GM23248 (cell line): Measurements from ENCODE around the gene ADAMTS18. TPM values are rescaled to one million over a fixed set of nuclear protein-coding genes. Genes with fewer than 3 reads are reported as not detected.

ENCODE experiments used
- DNase-seq: peaks from one replicate; pipeline ENCODE4 v3.0.0-alpha.2; 2015
- H2AFZ ChIP-seq: fragments of 200-600 bp; sonication (generic); 2 replicates; pipeline ENCODE4 v1.6.1; 2016; ENCODE audit warnings: antibody characterized with exemption
- H3F3A ChIP-seq: fragments of 200-600 bp; sonication (generic); 2 replicates; pipeline ENCODE4 v1.6.1; 2016; ENCODE audit warnings: mild to moderate bottlenecking, antibody characterized with exemption, mixed run types; ENCODE audit not compliant: insufficient read depth
- H3K27ac ChIP-seq: fragments of 200-600 bp; sonication (generic); 2 replicates; pipeline ENCODE4 v1.5.1; 2016; ENCODE audit warnings: mild to moderate bottlenecking
- H3K27me3 ChIP-seq: fragments of 200-600 bp; sonication (generic); replicated peaks from 2 replicates; pipeline ENCODE4 v1.6.1; 2016; ENCODE audit warnings: mild to moderate bottlenecking; ENCODE audit not compliant: insufficient read depth
- H3K36me3 ChIP-seq: fragments of 200-600 bp; sonication (generic); 2 replicates; pipeline ENCODE4 v1.6.1; 2016; ENCODE audit warnings: low read depth, mild to moderate bottlenecking
- H3K4me1 ChIP-seq: fragments of 200-600 bp; sonication (generic); 2 replicates; pipeline ENCODE4 v1.6.1; 2016; ENCODE audit warnings: mild to moderate bottlenecking; ENCODE audit not compliant: insufficient read depth
- H3K4me2 ChIP-seq: fragments of 200-600 bp; sonication (generic); one replicate; pipeline ENCODE4 v1.6.1; 2016; ENCODE audit warnings: mild to moderate bottlenecking; ENCODE audit not compliant: unreplicated experiment
- H3K4me3 ChIP-seq: fragments of 200-600 bp; sonication (generic); 2 replicates; pipeline ENCODE4 v1.5.1; 2016; ENCODE audit warnings: mild to moderate bottlenecking
- H3K79me2 ChIP-seq: fragments of 200-600 bp; sonication (generic); 2 replicates; pipeline ENCODE4 v1.6.1; 2016; ENCODE audit warnings: mild to moderate bottlenecking; ENCODE audit not compliant: insufficient read depth
- H3K9ac ChIP-seq: fragments of 200-600 bp; sonication (generic); 2 replicates; pipeline ENCODE4 v1.6.1; 2016; ENCODE audit warnings: mild to moderate bottlenecking
- H3K9me2 ChIP-seq: fragments of 200-600 bp; sonication (generic); 2 replicates; pipeline ENCODE4 v1.6.1; 2016; ENCODE audit warnings: mixed run types, mild to moderate bottlenecking, moderate library complexity; ENCODE audit not compliant: insufficient read depth
- H3K9me3 ChIP-seq: fragments of 200-600 bp; sonication (generic); one replicate; pipeline ENCODE4 v1.6.1; 2017; ENCODE audit warnings: low read depth
- H4K20me1 ChIP-seq: fragments of 200-600 bp; sonication (generic); 2 replicates; pipeline ENCODE4 v1.6.0; 2016; ENCODE audit not compliant: insufficient read depth
- EZH2 ChIP-seq: fragments of 200-600 bp; sonication (generic); IDR thresholded peaks from 2 replicates; pipeline ENCODE4 v1.6.1; 2018; ENCODE audit warnings: antibody characterized with exemption, mild to moderate bottlenecking; ENCODE audit not compliant: insufficient read depth, poor library complexity, severe bottlenecking
- EZH2phosphoT487 ChIP-seq: fragments of 200-600 bp; sonication (generic); IDR thresholded peaks from 2 replicates; pipeline ENCODE4 v1.6.1; 2018; ENCODE audit warnings: antibody characterized with exemption, moderate library complexity, mild to moderate bottlenecking, low read depth; ENCODE audit not compliant: insufficient read depth
- WGBS, 2 experiments: methylation state at CpG; one replicate each; pipeline ENCODE4 v1.1.6; 2015 to 2017; ENCODE audit warnings: low lambda C conversion rate in 2 of 2, low coverage in 1 of 2; ENCODE audit errors: missing lambda C conversion rate in 2 of 2; 5-methylcytosine and 5-hydroxymethylcytosine counted together
- in situ Hi-C: fragments of 300-500 bp; cut with MboI; formaldehyde crosslinking; loops from 2 replicates; pipeline ENCODE4 v1.15.0; 2020
- polyA plus RNA-seq: library from polyadenylated mRNA; unstranded; fragments of >200 nt; fragmentation: Nextera tagmentation; extraction: Ambion mirVana; gene quantifications from 2 replicates; pipeline ENCODE4 v1.2.1, GENCODE V29; 2016
- total RNA-seq: library from RNA; depleted of rRNA; stranded (reverse); fragments of >200 nt; shearing (Covaris generic); gene quantifications from 2 replicates; pipeline ENCODE4 v1.2.3, GENCODE V29; 2014

ADAMTS18 gene
- total and polyA plus RNA-seq, 2 experiments from 2014 or later: not detected

DNA sequence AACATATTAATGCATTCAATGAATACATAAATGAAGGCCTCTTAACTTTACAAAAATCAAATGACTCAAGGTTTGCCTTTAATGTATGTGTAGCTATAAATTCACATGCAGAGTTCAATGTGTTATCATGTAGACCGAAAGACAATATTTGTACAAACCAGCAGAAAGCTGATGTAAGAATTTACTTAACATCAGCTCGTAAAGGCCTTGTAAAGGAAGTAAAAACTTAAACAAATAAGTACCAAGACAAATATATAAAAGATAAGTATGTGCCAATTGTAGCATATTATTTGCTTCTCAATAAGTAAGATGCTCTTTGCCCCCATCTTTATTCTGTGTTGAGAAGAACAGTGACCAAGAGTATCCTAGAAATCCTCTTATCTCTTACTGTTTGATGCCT lies 130.0 kb downstream of the ADAMTS18 start:
- in situ Hi-C loops: no loop called here
- Histone ChIP-seq H3F3A (peaks cover 19% of the 10 kb centered on the region), H2AFZ (no peak overlapping the region), H3K27ac (no peak overlapping the region), H3K9me3 (no peaks in the 10 kb centered on the region), H3K4me1 (peaks cover 18% of the 10 kb centered on the region), H3K9me2 (no peaks in the 10 kb centered on the region), H3K9ac (no peak overlapping the region), H3K4me2 (no peak overlapping the region), H4K20me1 (no peaks in the 10 kb centered on the region), H3K27me3 (0 out of 2 replicates have a peak, but pooled peaks cover 9% of the 10 kb centered on the region), H3K36me3 (no peaks in the 10 kb centered on the region), H3K79me2 (no peaks in the 10 kb centered on the region), H3K4me3 (no peak overlapping the region)
- DNase-seq: no peak
- TF ChIP-seq EZH2: no peak
- no peak for TF ChIP-seq EZH2phosphoT487
- 95% methylated on average over 2 of the region's 2 CpGs for WGBS, 2 experiments

DNA sequence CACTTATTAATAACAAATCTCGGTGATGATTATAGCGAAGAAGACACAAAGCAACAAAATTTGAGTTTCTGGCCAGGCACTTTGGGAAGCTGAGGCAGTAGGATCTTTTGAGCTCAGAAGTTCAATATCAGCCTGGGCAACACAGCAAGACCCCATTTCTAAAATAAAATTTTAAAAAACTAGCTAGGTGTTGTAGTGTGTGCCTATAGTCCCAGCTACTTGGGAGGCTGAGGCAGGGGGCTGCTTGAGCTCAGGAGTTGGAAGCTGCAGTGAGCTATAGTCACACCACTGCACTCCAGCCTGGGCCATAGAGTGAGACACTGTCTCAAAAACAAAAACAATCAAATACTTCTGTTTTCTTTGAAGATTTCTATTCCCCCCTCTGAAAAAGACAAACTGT lies 130.7 kb downstream of the ADAMTS18 start:
- no peaks in the 10 kb centered on the region for H3K79me2 ChIP-seq
- no peak overlapping the region for H2AFZ ChIP-seq
- H3K9me2 ChIP-seq: no peaks in the 10 kb centered on the region
- peaks cover 24% of the 10 kb centered on the region for H3F3A ChIP-seq
- H3K9me3 ChIP-seq: no peaks in the 10 kb centered on the region
- H3K36me3 ChIP-seq: no peaks in the 10 kb centered on the region
- H3K27me3 ChIP-seq: 0 out of 2 replicates have a peak, but pooled peaks cover 9% of the 10 kb centered on the region
- no peaks in the 10 kb centered on the region for H4K20me1 ChIP-seq
- no peak overlapping the region for H3K4me3 ChIP-seq
- peaks cover 22% of the 10 kb centered on the region for H3K4me1 ChIP-seq
- 98% methylated on average over 2 of the region's 2 CpGs for WGBS, 2 experiments
- DNase-seq: no peak
- in situ Hi-C loops: no loop called here
- H3K9ac ChIP-seq: no peak overlapping the region
- TF ChIP-seq EZH2 (no peak), EZH2phosphoT487 (no peak)
- H3K4me2 ChIP-seq: no peak overlapping the region
- no peak overlapping the region for H3K27ac ChIP-seq

DNA sequence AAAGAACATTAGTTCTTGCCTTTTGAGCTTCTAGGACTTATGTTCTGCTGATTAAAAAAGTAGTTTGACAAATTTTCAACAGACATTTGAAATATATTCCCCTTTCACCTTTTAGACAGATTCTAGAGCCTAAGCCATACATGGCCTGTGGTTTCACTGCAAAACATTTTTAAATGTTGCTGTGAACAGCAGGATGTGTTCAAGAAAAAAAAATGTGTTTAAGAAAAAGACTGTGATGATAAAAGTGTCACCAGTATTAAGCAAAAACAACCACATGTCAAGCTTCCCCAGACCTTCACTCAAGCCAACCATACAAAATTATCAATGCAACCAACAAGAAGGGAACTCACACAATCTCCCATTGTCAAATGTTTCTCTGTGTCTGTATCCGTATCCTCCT lies 132.2 kb downstream of the ADAMTS18 start:
- no peaks in the 10 kb centered on the region for H4K20me1 ChIP-seq
- H3K79me2 ChIP-seq: no peaks in the 10 kb centered on the region
- H3K9ac ChIP-seq: no peak overlapping the region
- in situ Hi-C loops: no loop called here
- H3K9me3 ChIP-seq: no peaks in the 10 kb centered on the region
- no peak overlapping the region for H3K27ac ChIP-seq
- H3K4me2 ChIP-seq: no peak overlapping the region
- no peak overlapping the region for H3K4me3 ChIP-seq
- no peaks in the 10 kb centered on the region for H3K9me2 ChIP-seq
- H3K36me3 ChIP-seq: no peaks in the 10 kb centered on the region
- peaks cover 21% of the 10 kb centered on the region for H3K4me1 ChIP-seq
- TF ChIP-seq EZH2: no peak
- TF ChIP-seq EZH2phosphoT487: no peak
- WGBS, 2 experiments: 95 to 100% methylated on average over 1 of the region's 1 CpG
- DNase-seq: no peak
- H2AFZ ChIP-seq: no peak overlapping the region
- 0 out of 2 replicates have a peak, but pooled peaks cover 9% of the 10 kb centered on the region for H3K27me3 ChIP-seq
- peaks cover 21% of the 10 kb centered on the region for H3F3A ChIP-seq

DNA sequence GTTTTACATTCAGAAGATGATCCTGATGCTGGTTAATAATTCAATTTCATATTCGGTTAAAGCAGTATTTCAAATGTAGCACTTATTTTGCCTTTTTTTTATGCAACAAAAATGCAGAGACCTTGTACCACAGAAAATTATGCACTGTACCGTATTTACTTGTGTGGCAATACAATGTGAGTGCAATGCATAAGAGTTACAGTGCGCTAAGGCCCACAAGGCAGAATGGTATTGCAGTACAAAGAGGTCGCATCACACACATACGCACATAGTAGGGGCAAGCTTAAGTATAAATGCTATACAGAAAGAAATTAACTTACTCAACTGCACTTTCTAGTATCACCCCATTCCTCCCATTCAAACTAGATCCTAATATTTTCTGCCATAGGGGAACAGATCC lies 132.6 kb downstream of the ADAMTS18 start:
- WGBS, 2 experiments: 93 to 99% methylated on average over 5 of the region's 5 CpGs
- H3K36me3 ChIP-seq: no peaks in the 10 kb centered on the region
- H3F3A ChIP-seq: peaks cover 17% of the 10 kb centered on the region
- DNase-seq: no peak
- H3K4me2 ChIP-seq: no peak overlapping the region
- 0 out of 2 replicates have a peak, but pooled peaks cover 10% of the 10 kb centered on the region for H3K27me3 ChIP-seq
- no peak overlapping the region for H3K4me3 ChIP-seq
- H3K9ac ChIP-seq: no peak overlapping the region
- TF ChIP-seq EZH2phosphoT487 (no peak), EZH2 (no peak)
- H3K27ac ChIP-seq: no peak overlapping the region
- no peak overlapping the region for H2AFZ ChIP-seq
- no peaks in the 10 kb centered on the region for H3K79me2 ChIP-seq
- peaks cover 20% of the 10 kb centered on the region for H3K4me1 ChIP-seq
- in situ Hi-C loops: no loop called here
- no peaks in the 10 kb centered on the region for H3K9me3 ChIP-seq
- no peaks in the 10 kb centered on the region for H4K20me1 ChIP-seq
- H3K9me2 ChIP-seq: no peaks in the 10 kb centered on the region

DNA sequence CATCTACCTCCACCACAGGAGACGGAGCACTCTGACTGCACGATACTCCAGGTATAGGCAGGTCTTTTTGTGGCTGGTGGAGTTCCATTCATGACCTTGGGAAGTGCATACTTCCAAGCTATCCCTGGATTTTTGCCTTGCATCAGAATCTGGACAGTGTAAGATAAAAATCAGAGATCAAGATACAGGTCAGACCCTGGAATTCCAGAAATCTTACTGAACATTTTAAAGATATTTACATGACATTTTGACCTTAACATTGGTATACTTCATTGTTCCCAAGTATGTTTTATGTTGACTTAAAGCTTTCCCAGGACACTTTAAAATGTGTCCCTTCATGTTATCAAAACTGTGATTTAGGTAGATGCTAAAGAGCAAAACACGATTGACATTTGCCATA lies 134.6 kb downstream of the ADAMTS18 start:
- H2AFZ ChIP-seq: no peak overlapping the region
- H4K20me1 ChIP-seq: no peaks in the 10 kb centered on the region
- H3K27ac ChIP-seq: no peak overlapping the region
- H3K9me3 ChIP-seq: no peaks in the 10 kb centered on the region
- H3K36me3 ChIP-seq: no peaks in the 10 kb centered on the region
- WGBS, 2 experiments: 97 to 100% methylated on average over 3 of the region's 3 CpGs
- no peaks in the 10 kb centered on the region for H3K79me2 ChIP-seq
- H3K4me2 ChIP-seq: no peak overlapping the region
- H3K27me3 ChIP-seq: peaks cover 10% of the 10 kb centered on the region
- H3K9me2 ChIP-seq: no peaks in the 10 kb centered on the region
- H3K4me3 ChIP-seq: no peak overlapping the region
- TF ChIP-seq EZH2 (no peak), EZH2phosphoT487 (no peak)
- H3K9ac ChIP-seq: no peak overlapping the region
- peaks cover 14% of the 10 kb centered on the region for H3F3A ChIP-seq
- H3K4me1 ChIP-seq: peaks cover 20% of the 10 kb centered on the region
- DNase-seq: no peak
- in situ Hi-C loops: no loop called here
